Measurements from ENCODE around the gene ARHGEF6.

DNA sequence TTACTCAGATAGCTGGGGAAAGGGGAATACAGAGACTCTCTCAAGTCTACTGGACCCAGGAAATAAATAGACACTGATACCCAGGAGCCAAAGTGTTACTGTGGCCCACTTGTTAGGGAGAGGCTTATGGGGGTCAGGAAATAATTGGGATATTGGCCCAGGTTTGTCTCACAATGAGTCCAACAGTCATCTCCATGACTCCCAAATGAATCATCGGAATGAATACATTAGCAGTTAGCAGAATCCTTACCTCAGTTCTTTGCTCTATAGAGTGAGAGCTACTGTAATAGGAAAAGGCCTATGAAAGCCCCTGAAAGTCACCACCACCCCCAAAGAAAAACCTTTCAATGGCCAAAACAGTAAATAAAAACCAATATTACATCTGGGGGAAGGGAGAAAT, 42.4 kb upstream of the ARHGEF6 start:
- TF ChIP-seq, protein P1, sequence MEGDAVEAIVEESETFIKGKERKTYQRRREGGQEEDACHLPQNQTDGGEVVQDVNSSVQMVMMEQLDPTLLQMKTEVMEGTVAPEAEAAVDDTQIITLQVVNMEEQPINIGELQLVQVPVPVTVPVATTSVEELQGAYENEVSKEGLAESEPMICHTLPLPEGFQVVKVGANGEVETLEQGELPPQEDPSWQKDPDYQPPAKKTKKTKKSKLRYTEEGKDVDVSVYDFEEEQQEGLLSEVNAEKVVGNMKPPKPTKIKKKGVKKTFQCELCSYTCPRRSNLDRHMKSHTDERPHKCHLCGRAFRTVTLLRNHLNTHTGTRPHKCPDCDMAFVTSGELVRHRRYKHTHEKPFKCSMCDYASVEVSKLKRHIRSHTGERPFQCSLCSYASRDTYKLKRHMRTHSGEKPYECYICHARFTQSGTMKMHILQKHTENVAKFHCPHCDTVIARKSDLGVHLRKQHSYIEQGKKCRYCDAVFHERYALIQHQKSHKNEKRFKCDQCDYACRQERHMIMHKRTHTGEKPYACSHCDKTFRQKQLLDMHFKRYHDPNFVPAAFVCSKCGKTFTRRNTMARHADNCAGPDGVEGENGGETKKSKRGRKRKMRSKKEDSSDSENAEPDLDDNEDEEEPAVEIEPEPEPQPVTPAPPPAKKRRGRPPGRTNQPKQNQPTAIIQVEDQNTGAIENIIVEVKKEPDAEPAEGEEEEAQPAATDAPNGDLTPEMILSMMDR (IDR thresholded peaks at IDR 0.05): no peak
- TF ChIP-seq POLR2AphosphoS5 (IDR thresholded peaks at IDR 0.05; ENCODE audit: insufficient read depth in 1 of 2, low read depth in 1 of 2): no peak

Data from vagina (tissue), 2 donors.